ENCODE measurements around the gene FLOT2. TPM values are rescaled to one million over a fixed set of nuclear protein-coding genes. Genes with fewer than 3 reads are reported as not detected.
"Not testable (repeated sequence)": the region's sequence is repeated elsewhere in the genome, so short reads cannot be mapped to it uniquely, and the experiment has no call there.

Gene FLOT2
- total and polyA plus RNA-seq, 8 donors = 32.1 to 65.2 (median 36.9) TPM

- 61 to 73% methylated on average over 3 of the region's 3 CpGs for WGBS, 2 donors
- intact Hi-C loops (cut with DNase I) = no loop called here
- Histone ChIP-seq H3K27ac (peak overlapping the region in 2 of 4 donors; percentile 91 to 92), H3K9me3 (no peaks in the 10 kb centered on the region), H3K27me3 (no peaks in the 10 kb centered on the region), H3K4me1 (peaks cover 8 to 24% (median 15%) of the 10 kb centered on the region in 3 donors), H3K4me3 (peak overlapping the region in 2 of 4 donors; percentile 72 to 83), H3K36me3 (no peaks in the 10 kb centered on the region)
- FAIRE-seq = no peak
- TF ChIP-seq, protein P1, sequence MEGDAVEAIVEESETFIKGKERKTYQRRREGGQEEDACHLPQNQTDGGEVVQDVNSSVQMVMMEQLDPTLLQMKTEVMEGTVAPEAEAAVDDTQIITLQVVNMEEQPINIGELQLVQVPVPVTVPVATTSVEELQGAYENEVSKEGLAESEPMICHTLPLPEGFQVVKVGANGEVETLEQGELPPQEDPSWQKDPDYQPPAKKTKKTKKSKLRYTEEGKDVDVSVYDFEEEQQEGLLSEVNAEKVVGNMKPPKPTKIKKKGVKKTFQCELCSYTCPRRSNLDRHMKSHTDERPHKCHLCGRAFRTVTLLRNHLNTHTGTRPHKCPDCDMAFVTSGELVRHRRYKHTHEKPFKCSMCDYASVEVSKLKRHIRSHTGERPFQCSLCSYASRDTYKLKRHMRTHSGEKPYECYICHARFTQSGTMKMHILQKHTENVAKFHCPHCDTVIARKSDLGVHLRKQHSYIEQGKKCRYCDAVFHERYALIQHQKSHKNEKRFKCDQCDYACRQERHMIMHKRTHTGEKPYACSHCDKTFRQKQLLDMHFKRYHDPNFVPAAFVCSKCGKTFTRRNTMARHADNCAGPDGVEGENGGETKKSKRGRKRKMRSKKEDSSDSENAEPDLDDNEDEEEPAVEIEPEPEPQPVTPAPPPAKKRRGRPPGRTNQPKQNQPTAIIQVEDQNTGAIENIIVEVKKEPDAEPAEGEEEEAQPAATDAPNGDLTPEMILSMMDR (IDR thresholded peaks at IDR 0.05) = no peak
- ATAC-seq = no peak
- peak in 1 of 6 donors; percentile 30 for DNase-seq
These were observed 1.6 kb downstream of the FLOT2 start for GRCh38 chr17:28895794-28896447.

GRCh38 chr17:28893248-28894183 lies 4.0 kb downstream of the FLOT2 start:
- Histone ChIP-seq H3K27ac (peak overlapping the region; percentile 22 to 91 (median 76)), H3K4me1 (peaks cover 8 to 24% (median 15%) of the 10 kb centered on the region in 3 donors)
- H3K27me3 ChIP-seq; H3K36me3 ChIP-seq; H3K9me3 ChIP-seq; intact Hi-C loops (cut with DNase I); ATAC-seq; FAIRE-seq; H3K4me3 ChIP-seq: not testable (repeated sequence)
- peak in 1 of 6 donors; percentile 25 for DNase-seq
- WGBS, 2 donors = 68 to 69% methylated on average over 16 of the region's 16 CpGs

- FAIRE-seq = no peak
- no peak for DNase-seq
These were observed 5.5 kb downstream of the FLOT2 start for GRCh38 chr17:28892024-28892423.

DNA sequence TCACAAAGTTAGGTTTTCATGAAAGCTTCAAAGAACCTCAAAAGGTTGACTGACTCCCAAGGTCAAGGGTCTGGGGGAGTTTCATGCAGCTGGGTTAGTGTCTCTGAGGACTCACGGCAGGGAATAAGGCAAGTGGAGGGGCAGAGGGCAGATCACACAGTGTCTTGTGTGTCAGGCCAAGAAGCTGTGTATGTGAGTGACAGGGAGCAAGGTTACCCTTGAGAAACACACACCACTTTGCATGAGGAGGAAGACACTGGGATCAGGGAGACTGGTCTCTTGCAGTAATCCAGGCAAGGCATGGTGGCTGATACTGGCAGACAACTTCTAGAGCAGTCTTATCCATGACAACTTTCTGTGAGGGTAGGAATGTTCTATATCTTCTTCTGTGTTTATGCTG lies 6.3 kb downstream of the FLOT2 start:
- FAIRE-seq (no peak), DNase-seq (no peak), ATAC-seq (no peak)
- Histone ChIP-seq H3K36me3 (no peaks in the 10 kb centered on the region), H3K4me3 (no peak overlapping the region), H3K9me3 (no peaks in the 10 kb centered on the region), H3K27ac (no peak overlapping the region), H3K27me3 (no peaks in the 10 kb centered on the region), H3K4me1 (peaks cover 8 to 19% (median 8%) of the 10 kb centered on the region in 3 donors)
- intact Hi-C loops (cut with DNase I) = no loop called here
- TF ChIP-seq, protein P1 (IDR thresholded peaks at IDR 0.05) = no peak
- 95 to 96% methylated on average over 1 of the region's 1 CpG for WGBS, 2 donors

More at GRCh38 chr17:28892024-28892423, 5.5 kb downstream of the FLOT2 start:
- WGBS, 2 donors = 88 to 95% methylated on average over 4 of the region's 4 CpGs
- Histone ChIP-seq H3K27ac (peak overlapping the region in 2 of 4 donors; percentile 79 to 91), H3K36me3 (no peaks in the 10 kb centered on the region), H3K9me3 (no peaks in the 10 kb centered on the region), H3K27me3 (no peaks in the 10 kb centered on the region), H3K4me3 (no peak overlapping the region), H3K4me1 (peaks cover 8 to 19% (median 8%) of the 10 kb centered on the region in 3 donors)
- TF ChIP-seq, protein P1 (IDR thresholded peaks at IDR 0.05) = no peak
- ATAC-seq = no peak
- intact Hi-C loops (cut with DNase I) = no loop called here

- H3K4me1 ChIP-seq = peaks cover 8 to 15% (median 8%) of the 10 kb centered on the region in 3 donors
- intact Hi-C loops (cut with DNase I) = no loop called here
- H3K4me3 ChIP-seq = no peak overlapping the region
- H3K27me3 ChIP-seq = no peaks in the 10 kb centered on the region
- TF ChIP-seq, protein P1 (IDR thresholded peaks at IDR 0.05) = no peak
- no peak overlapping the region for H3K27ac ChIP-seq
- 81 to 91% methylated on average over 5 of the region's 5 CpGs for WGBS, 2 donors
- DNase-seq (no peak), ATAC-seq (no peak), FAIRE-seq (no peak)
- H3K9me3 ChIP-seq = no peaks in the 10 kb centered on the region
- H3K36me3 ChIP-seq = peaks cover 0 to 6% (median 0%) of the 10 kb centered on the region in 3 donors
These were observed 7.5 kb downstream of the FLOT2 start for GRCh38 chr17:28889996-28890395.
